Smooth muscle cell (in vitro differentiated cells): ENCODE results near the gene PREX1. TPM values are rescaled to one million over a fixed set of nuclear protein-coding genes. Genes with fewer than 3 reads are reported as not detected.

Source experiments
- DNase-seq: peaks from one replicate; lab custom pipeline; 2025; ENCODE audit not compliant: unreplicated experiment; lab: John Stamatoyannopoulos, UW
- H2AFZ ChIP-seq: fragments of 200-600 bp; sonication (generic); 2 replicates; pipeline ENCODE4 v1.6.0; 2016; ENCODE audit warnings: antibody characterized with exemption, low read depth, mild to moderate bottlenecking
- H3F3A ChIP-seq: fragments of 200-600 bp; sonication (generic); 2 replicates; pipeline ENCODE4 v1.6.0; 2017; ENCODE audit warnings: antibody characterized with exemption, low read depth
- H3K27ac ChIP-seq: fragments of 200-600 bp; sonication (generic); 2 replicates; pipeline ENCODE4 v1.5.1; 2016; ENCODE audit warnings: low read depth, mild to moderate bottlenecking
- H3K27me3 ChIP-seq: fragments of 200-600 bp; sonication (generic); 2 replicates; pipeline ENCODE4 v1.6.1; 2016; ENCODE audit warnings: low read depth, mild to moderate bottlenecking
- H3K36me3 ChIP-seq: fragments of 200-600 bp; sonication (generic); 2 replicates; pipeline ENCODE4 v1.5.1; 2016; ENCODE audit warnings: low read depth
- H3K4me1 ChIP-seq: fragments of 200-600 bp; sonication (generic); 2 replicates; pipeline ENCODE4 v1.5.1; 2016; ENCODE audit warnings: low read depth
- H3K4me2 ChIP-seq: fragments of 200-600 bp; sonication (generic); 2 replicates; pipeline ENCODE4 v1.6.0; 2016; ENCODE audit warnings: mild to moderate bottlenecking
- H3K4me3 ChIP-seq: fragments of 200-600 bp; sonication (generic); 2 replicates; pipeline ENCODE4 v1.5.1; 2016; ENCODE audit warnings: mild to moderate bottlenecking
- H3K79me2 ChIP-seq: fragments of 200-600 bp; sonication (generic); 2 replicates; pipeline ENCODE4 v1.6.0; 2016; ENCODE audit warnings: low read depth, mild to moderate bottlenecking
- H3K9ac ChIP-seq: fragments of 200-600 bp; sonication (generic); 2 replicates; pipeline ENCODE4 v1.6.0; 2016; ENCODE audit warnings: low read depth
- H3K9me3 ChIP-seq: fragments of 200-600 bp; sonication (generic); replicated peaks from 2 replicates; pipeline ENCODE4 v1.5.1; 2016; ENCODE audit warnings: low read depth
- H4K20me1 ChIP-seq: fragments of 200-600 bp; sonication (generic); 2 replicates; pipeline ENCODE4 v1.6.0; 2016; ENCODE audit warnings: low read depth
- CTCF ChIP-seq: fragments of 200-600 bp; sonication (generic); IDR thresholded peaks from 2 replicates; pipeline ENCODE4 v1.5.1; 2017; ENCODE audit warnings: borderline replicate concordance, mild to moderate bottlenecking, antibody characterized with exemption; ENCODE audit not compliant: insufficient read depth, poor library complexity, severe bottlenecking
- WGBS: methylation state at CpG from one replicate; pipeline ENCODE4 v1.1.7; 2016; ENCODE audit warnings: low lambda C conversion rate; 5-methylcytosine and 5-hydroxymethylcytosine counted together
- polyA plus RNA-seq: library from polyadenylated mRNA; unstranded; fragments of >200 nt; fragmentation: Nextera tagmentation; extraction: Ambion mirVana; gene quantifications from 2 replicates; pipeline ENCODE4 v1.2.1, GENCODE V29; 2016
- total RNA-seq: library from RNA; depleted of rRNA; stranded (reverse); fragments of >200 nt; gene quantifications from 2 replicates; pipeline ENCODE4 v1.2.3, GENCODE V29; 2014

PREX1 gene
- total and polyA plus RNA-seq, 2 experiments from 2014 or later = 0.04 to 0.30 TPM

GRCh38 chr20:48637461-48637860, 190.3 kb downstream of the PREX1 start:
- WGBS = 98% methylated on average over 8 of the region's 9 CpGs
- DNase-seq = no peak
- no peaks in the 10 kb centered on the region for H3F3A ChIP-seq
- H3K27me3 ChIP-seq = no peaks in the 10 kb centered on the region
- H3K9ac ChIP-seq = no peak overlapping the region
- no peaks in the 10 kb centered on the region for H4K20me1 ChIP-seq
- no peaks in the 10 kb centered on the region for H3K9me3 ChIP-seq
- H3K4me3 ChIP-seq = no peak overlapping the region
- H3K4me2 ChIP-seq = no peak overlapping the region
- no peaks in the 10 kb centered on the region for H3K4me1 ChIP-seq
- TF ChIP-seq CTCF = no peak
- no peak overlapping the region for H2AFZ ChIP-seq
- H3K79me2 ChIP-seq = no peaks in the 10 kb centered on the region
- no peaks in the 10 kb centered on the region for H3K36me3 ChIP-seq
- H3K27ac ChIP-seq = no peak overlapping the region

- 97% methylated on average over 22 of the region's 26 CpGs for WGBS
- Histone ChIP-seq H3K36me3 (no peaks in the 10 kb centered on the region), H3K4me1 (no peaks in the 10 kb centered on the region), H3K27ac (no peak overlapping the region), H3K9ac (no peak overlapping the region), H3F3A (no peaks in the 10 kb centered on the region), H2AFZ (no peak overlapping the region), H3K79me2 (no peaks in the 10 kb centered on the region), H3K27me3 (no peaks in the 10 kb centered on the region), H4K20me1 (no peaks in the 10 kb centered on the region), H3K4me3 (no peak overlapping the region), H3K4me2 (no peak overlapping the region), H3K9me3 (no peaks in the 10 kb centered on the region)
- DNase-seq = no peak
- no peak for TF ChIP-seq CTCF
Observed at GRCh38 chr20:48636301-48636700, 191.5 kb downstream of the PREX1 start.

- peak; percentile 10 for DNase-seq
- Histone ChIP-seq H3K9me3 (no peaks in the 10 kb centered on the region), H4K20me1 (no peaks in the 10 kb centered on the region), H3K36me3 (no peaks in the 10 kb centered on the region), H3K27ac (no peak overlapping the region), H2AFZ (no peak overlapping the region), H3K27me3 (no peaks in the 10 kb centered on the region), H3K4me3 (no peak overlapping the region), H3K4me1 (no peaks in the 10 kb centered on the region), H3F3A (no peaks in the 10 kb centered on the region), H3K4me2 (no peak overlapping the region), H3K9ac (no peak overlapping the region), H3K79me2 (no peaks in the 10 kb centered on the region)
- 36% methylated on average over 5 of the region's 5 CpGs for WGBS
- peak; percentile 70 for TF ChIP-seq CTCF
Observed at GRCh38 chr20:48635791-48636267, 192.0 kb downstream of the PREX1 start.

- Histone ChIP-seq H3K27me3 (no peaks in the 10 kb centered on the region), H3K36me3 (no peaks in the 10 kb centered on the region), H3K79me2 (no peaks in the 10 kb centered on the region), H3F3A (no peaks in the 10 kb centered on the region), H3K4me2 (no peak overlapping the region), H3K4me3 (no peak overlapping the region), H3K4me1 (no peaks in the 10 kb centered on the region), H4K20me1 (no peaks in the 10 kb centered on the region), H2AFZ (no peak overlapping the region), H3K9ac (no peak overlapping the region), H3K9me3 (no peaks in the 10 kb centered on the region), H3K27ac (no peak overlapping the region)
- WGBS = 93% methylated on average over 5 of the region's 5 CpGs
- TF ChIP-seq CTCF = no peak
- DNase-seq = no peak
Observed at GRCh38 chr20:48635361-48635760, 192.4 kb downstream of the PREX1 start.
